GM12878 (cell line): ENCODE data around the gene SH3BGRL2. TPM values are rescaled to one million over a fixed set of nuclear protein-coding genes. Genes with fewer than 3 reads are reported as not detected.

ENCODE experiments used
- ATAC-seq: fragments of 200-7000 bp; cut with Tn5 transposase; 3 replicates; pipeline ENCODE4 v1.9.1; 2020; ENCODE audit warnings: mild to moderate bottlenecking, moderate library complexity
- BruUV-seq: library from RNA; stranded (reverse); fragments of 400-500 nt; replicated peaks from 2 replicates; lab custom pipeline; 2021; lab: Mats Ljungman, UMichigan
- CTCF ChIA-PET: fragments of 300-600 bp; sonication (Branson Sonifier 250); formaldehyde crosslinking; extraction: SDS; loops from one replicate; lab custom pipeline; 2021; ENCODE audit warnings: inconsistent platforms; lab: Yijun Ruan, JAX
- POLR2A ChIA-PET: fragments of 350-600 bp; formaldehyde crosslinking; extraction: SDS; loops from one replicate; lab custom pipeline; 2021; ENCODE audit warnings: inconsistent platforms; lab: Charles Lee
- RAD21 ChIA-PET: fragments of 300-600 bp; sonication (Branson Sonifier 250); formaldehyde crosslinking; loops from one replicate; lab custom pipeline; 2023; ENCODE audit warnings: antibody characterized with exemption; ENCODE audit not compliant: unreplicated experiment; lab: Charles Lee
- SMC1A ChIA-PET: fragments of 300-600 bp; sonication (Branson Sonifier 250); formaldehyde crosslinking; loops from one replicate; lab custom pipeline; 2023; ENCODE audit not compliant: unreplicated experiment, uncharacterized antibody; lab: Charles Lee
- DNase-seq: peaks from one replicate; pipeline ENCODE4 v3.0.0-alpha.2; 2011; ENCODE audit warnings: low read depth, low spot score
- FAIRE-seq: peaks from 3 replicates; lab custom pipeline; 2011; peaks lifted over from hg19 to GRCh38; lab: Jason Lieb, UNC
- H2AFZ ChIP-seq: 2 replicates; pipeline ENCODE4 v1.6.0; 2011; ENCODE audit warnings: low read depth, low read length, control low read depth; ENCODE audit not compliant: control insufficient read depth
- H3K27ac ChIP-seq: 2 replicates; pipeline ENCODE4 v1.5.1; 2011; ENCODE audit warnings: control low read depth; ENCODE audit not compliant: control insufficient read depth, insufficient read depth
- H3K27me3 ChIP-seq, 2 experiments: replicated peaks in 1 of 2; 2 replicates each; pipeline versions ENCODE4 v1.6.0 to v1.6.1; 2011; ENCODE audit warnings: low read length in 1 of 2; ENCODE audit not compliant: control insufficient read depth in 2 of 2, insufficient read depth in 2 of 2
- H3K36me3 ChIP-seq, 2 experiments: 2 replicates each; pipeline ENCODE4 v1.5.1; 2011; ENCODE audit warnings: low read length in 1 of 2; ENCODE audit not compliant: control insufficient read depth in 2 of 2, insufficient read depth in 2 of 2
- H3K4me1 ChIP-seq: 2 replicates; pipeline ENCODE4 v1.6.1; 2011; ENCODE audit warnings: mild to moderate bottlenecking, low read length, moderate library complexity, mixed read lengths; ENCODE audit not compliant: control insufficient read depth, insufficient read depth
- H3K4me2 ChIP-seq: 2 replicates; pipeline ENCODE4 v1.6.0; 2011; ENCODE audit warnings: control low read depth; ENCODE audit not compliant: control insufficient read depth, insufficient read depth
- H3K4me3 ChIP-seq: fragments of 200-600 bp; sonication (generic); 2 replicates; pipeline ENCODE4 v1.5.1; 2016
- H3K79me2 ChIP-seq: 2 replicates; pipeline ENCODE4 v1.6.0; 2011; ENCODE audit warnings: low read length; ENCODE audit not compliant: control insufficient read depth, insufficient read depth
- H3K9ac ChIP-seq: 2 replicates; pipeline ENCODE4 v1.8.0; 2011; ENCODE audit warnings: low read length, control low read depth, mixed read lengths; ENCODE audit not compliant: control insufficient read depth, insufficient read depth
- H3K9me3 ChIP-seq: replicated peaks from 3 replicates; pipeline ENCODE4 v1.5.1; 2011; ENCODE audit warnings: mild to moderate bottlenecking, low read length; ENCODE audit not compliant: control insufficient read depth, insufficient read depth
- H4K20me1 ChIP-seq: 2 replicates; pipeline ENCODE4 v1.6.0; 2011; ENCODE audit not compliant: control insufficient read depth, insufficient read depth
- CBFB ChIP-seq: IDR thresholded peaks from 2 replicates; pipeline ENCODE4 v1.6.1; 2016; ENCODE audit warnings: antibody characterized with exemption, low read depth
- CBX5 ChIP-seq: sonication (generic); IDR thresholded peaks from 2 replicates; pipeline ENCODE4 v1.6.1; 2016; ENCODE audit warnings: low read depth, moderate library complexity, mild to moderate bottlenecking, inconsistent platforms
- EZH2 ChIP-seq: IDR thresholded peaks from 2 replicates; pipeline ENCODE4 v1.6.1; 2012; ENCODE audit warnings: low read depth, mild to moderate bottlenecking, control low read depth, inconsistent platforms, low read length, borderline replicate concordance; ENCODE audit not compliant: control insufficient read depth
- FOS ChIP-seq: IDR thresholded peaks from 3 replicates; pipeline ENCODE4 v1.6.1; 2011; ENCODE audit warnings: borderline replicate concordance; ENCODE audit not compliant: insufficient read length; ENCODE audit errors: extremely low read depth
- HCFC1 ChIP-seq: fragments of 150-350 bp; IDR thresholded peaks from 2 replicates; pipeline ENCODE4 v1.6.1; 2014; ENCODE audit warnings: low read length
- HDAC6 ChIP-seq: fragments of 200-600 bp; sonication (generic); IDR thresholded peaks from one replicate; pipeline ENCODE4 v1.8.0; 2017; ENCODE audit warnings: antibody characterized with exemption; ENCODE audit not compliant: unreplicated experiment
- KAT2A ChIP-seq: conservative IDR thresholded peaks from 2 replicates; pipeline ENCODE4 v1.6.1; 2011; ENCODE audit warnings: low read depth, low read length; ENCODE audit not compliant: control insufficient read depth
- MEF2B ChIP-seq: fragments of 450-650 bp; IDR thresholded peaks from 2 replicates; pipeline ENCODE4 v1.6.1; 2018; ENCODE audit warnings: mild to moderate bottlenecking, moderate library complexity; ENCODE audit not compliant: partially characterized antibody, poor library complexity, severe bottlenecking
- MXI1 ChIP-seq: fragments of 150-350 bp; IDR thresholded peaks from 2 replicates; pipeline ENCODE4 v1.6.1; 2011; ENCODE audit warnings: low read depth, mild to moderate bottlenecking, inconsistent platforms, low read length, improper control_type of control experiment
- NFIC ChIP-seq: IDR thresholded peaks from 2 replicates; pipeline ENCODE4 v1.6.1; 2012; ENCODE audit warnings: low read depth, mild to moderate bottlenecking, inconsistent platforms, low read length, moderate library complexity
- RCOR1 ChIP-seq: conservative IDR thresholded peaks from 2 replicates; pipeline ENCODE4 v1.6.1; 2012; ENCODE audit warnings: low read depth, low read length, improper control_type of control experiment
- SIN3A ChIP-seq: IDR thresholded peaks from 2 replicates; pipeline ENCODE4 v1.6.1; 2012; ENCODE audit warnings: low read depth, low read length, improper control_type of control experiment
- SUPT20H ChIP-seq: IDR thresholded peaks from 2 replicates; pipeline ENCODE4 v1.6.1; 2011; ENCODE audit warnings: low read depth, mild to moderate bottlenecking, low read length, moderate library complexity, borderline replicate concordance; ENCODE audit not compliant: control insufficient read depth
- USF1 ChIP-seq: IDR thresholded peaks from 2 replicates; pipeline ENCODE4 v1.6.1; 2011; ENCODE audit warnings: borderline replicate concordance, low read depth, mild to moderate bottlenecking, moderate library complexity, mixed read lengths, low read length; ENCODE audit not compliant: insufficient read depth; ENCODE audit errors: extremely low read length
- WGBS: methylation state at CpG from one replicate; pipeline ENCODE4 v1.1.6; 2016; ENCODE audit warnings: low lambda C conversion rate; ENCODE audit not compliant: insufficient replicate concordance, insufficient coverage; ENCODE audit errors: missing lambda C conversion rate; 5-methylcytosine and 5-hydroxymethylcytosine counted together
- in situ Hi-C: fragments of 300-500 bp; cut with MboI; formaldehyde crosslinking; loops from 9 replicates; pipeline ENCODE4 v1.14.3; 2018; ENCODE audit warnings: mixed read lengths
- intact Hi-C: fragments of 100-400 bp; cut with micrococcal nuclease; formaldehyde crosslinking; loops from one replicate; pipeline ENCODE4 v1.14.2; 2022; ENCODE audit not compliant: unreplicated experiment
- polyA plus RNA-seq, 11 experiments: library from polyadenylated mRNA; depleted of rRNA in 4 of 11; unstranded in 6 of 11; stranded (reverse) in 5 of 11; fragments of >200 nt; fragmentation: Nextera tagmentation in 4 of 11; fragmentation: Illumina TruSeq in 1 of 11; extraction: Ambion mirVana in 4 of 11; extraction: Trizol in 1 of 11; gene quantifications; 1 replicate in 1 of 11; 2 replicates in 10 of 11; pipeline versions ENCODE4 v1.2.1 to v1.2.3, GENCODE V29; 2011 to 2016; ENCODE audit warnings: inconsistent platforms in 2 of 11, missing spikeins in 2 of 11, low read depth in 1 of 11
- total RNA-seq, 4 experiments: library from RNA; depleted of rRNA in 3 of 4; stranded (reverse); fragments of >200 nt in 3 of 4; fragmentation: Illumina TruSeq in 1 of 4; extraction: Trizol in 1 of 4; gene quantifications; 2 replicates each; pipeline versions ENCODE4 v1.2.1 to v1.2.3, GENCODE V29; 2013 to 2021
- TF ChIP-seq, protein P1 (sequence below): fragments of 450-650 bp; IDR thresholded peaks from 2 replicates; pipeline ENCODE4 v1.6.1; 2018; ENCODE audit warnings: borderline replicate concordance, mild to moderate bottlenecking; ENCODE audit not compliant: partially characterized antibody

Gene SH3BGRL2
- total and polyA plus RNA-seq, 10 of the 15 experiments (the other 5 are each of a cell fraction or from before 2014, with no cell fraction given), result 0.03 to 0.37 (median 0.21) TPM

GRCh38 chr6:79634491-79635231 is 3.5 kb downstream of the SH3BGRL2 start:
- in situ Hi-C loops, result no loop called here
- intact Hi-C loops, result no loop called here
- no peak overlapping the region for H3K4me2 ChIP-seq
- no peak for ATAC-seq
- POLR2A ChIA-PET, result no interaction called here
- SMC1A ChIA-PET, result no interaction called here
- H2AFZ ChIP-seq, result no peak overlapping the region
- BruUV-seq, result no TSS peak
- no peak overlapping the region for H3K4me3 ChIP-seq
- CTCF ChIA-PET, result no interaction called here
- RAD21 ChIA-PET, result no interaction called here
- no peak overlapping the region for H3K9ac ChIP-seq
- no peaks in the 10 kb centered on the region for H3K9me3 ChIP-seq
- no peaks in the 10 kb centered on the region for H3K4me1 ChIP-seq
- 51% methylated on average over 2 of the region's 2 CpGs for WGBS
- H3K36me3 ChIP-seq, result no peaks in the 10 kb centered on the region
- no peak overlapping the region for H3K27ac ChIP-seq
- no peaks in the 10 kb centered on the region for H4K20me1 ChIP-seq
- no peak for FAIRE-seq
- H3K27me3 ChIP-seq, result peaks cover 3 to 7% of the 10 kb centered on the region in 2 experiments
- DNase-seq, result no peak
- TF ChIP-seq SIN3A (no peak), USF1 (no peak), HCFC1 (no peak), FOS (no peak), NFIC (no peak), EZH2 (no peak), KAT2A (no peak), MEF2B (no peak), RCOR1 (no peak), MXI1 (no peak), CBX5 (no peak), SUPT20H (no peak), CBFB (no peak), HDAC6 (no peak)
- TF ChIP-seq, protein P1, sequence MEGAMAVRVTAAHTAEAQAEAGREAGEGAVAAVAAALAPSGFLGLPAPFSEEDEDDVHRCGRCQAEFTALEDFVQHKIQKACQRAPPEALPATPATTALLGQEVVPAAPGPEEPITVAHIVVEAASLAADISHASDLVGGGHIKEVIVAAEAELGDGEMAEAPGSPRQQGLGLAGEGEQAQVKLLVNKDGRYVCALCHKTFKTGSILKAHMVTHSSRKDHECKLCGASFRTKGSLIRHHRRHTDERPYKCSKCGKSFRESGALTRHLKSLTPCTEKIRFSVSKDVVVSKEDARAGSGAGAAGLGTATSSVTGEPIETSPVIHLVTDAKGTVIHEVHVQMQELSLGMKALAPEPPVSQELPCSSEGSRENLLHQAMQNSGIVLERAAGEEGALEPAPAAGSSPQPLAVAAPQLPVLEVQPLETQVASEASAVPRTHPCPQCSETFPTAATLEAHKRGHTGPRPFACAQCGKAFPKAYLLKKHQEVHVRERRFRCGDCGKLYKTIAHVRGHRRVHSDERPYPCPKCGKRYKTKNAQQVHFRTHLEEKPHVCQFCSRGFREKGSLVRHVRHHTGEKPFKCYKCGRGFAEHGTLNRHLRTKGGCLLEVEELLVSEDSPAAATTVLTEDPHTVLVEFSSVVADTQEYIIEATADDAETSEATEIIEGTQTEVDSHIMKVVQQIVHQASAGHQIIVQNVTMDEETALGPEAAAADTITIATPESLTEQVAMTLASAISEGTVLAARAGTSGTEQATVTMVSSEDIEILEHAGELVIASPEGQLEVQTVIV, result no peak
- H3K79me2 ChIP-seq, result no peaks in the 10 kb centered on the region
